ENCODE results near the gene PWP1. TPM values are rescaled to one million over a fixed set of nuclear protein-coding genes. Genes with fewer than 3 reads are reported as not detected.

The PWP1 gene
- total RNA-seq, 1 donor from 2014 or later = 57.3 TPM

- Histone ChIP-seq H3K36me3 (peaks cover 18 to 28% of the 10 kb centered on the region in 2 donors), H3K27ac (no peak overlapping the region), H3K9me3 (no peaks in the 10 kb centered on the region), H3K4me1 (no peaks in the 10 kb centered on the region), H3K4me3 (no peak overlapping the region), H3K27me3 (no peaks in the 10 kb centered on the region)
- intact Hi-C loops (cut with DNase I) = no loop called here
- DNase-seq (ENCODE audit: low spot score in 2 of 2) = no peak
- TF ChIP-seq CTCF (IDR thresholded peaks at IDR 0.05) = no peak
Observed at GRCh38 chr12:107730618-107731341, 45.2 kb downstream of the PWP1 start.

- Histone ChIP-seq H3K27ac (no peak overlapping the region), H3K9me3 (no peaks in the 10 kb centered on the region), H3K4me1 (no peaks in the 10 kb centered on the region), H3K36me3 (peaks cover 24 to 34% of the 10 kb centered on the region in 2 donors), H3K27me3 (no peaks in the 10 kb centered on the region), H3K4me3 (no peak overlapping the region)
- intact Hi-C loops (cut with DNase I) = no loop called here
- no peak for DNase-seq (ENCODE audit: low spot score in 2 of 2)
- TF ChIP-seq CTCF (IDR thresholded peaks at IDR 0.05) = no peak
Observed at GRCh38 chr12:107731366-107731765, 45.8 kb downstream of the PWP1 start.

DNA sequence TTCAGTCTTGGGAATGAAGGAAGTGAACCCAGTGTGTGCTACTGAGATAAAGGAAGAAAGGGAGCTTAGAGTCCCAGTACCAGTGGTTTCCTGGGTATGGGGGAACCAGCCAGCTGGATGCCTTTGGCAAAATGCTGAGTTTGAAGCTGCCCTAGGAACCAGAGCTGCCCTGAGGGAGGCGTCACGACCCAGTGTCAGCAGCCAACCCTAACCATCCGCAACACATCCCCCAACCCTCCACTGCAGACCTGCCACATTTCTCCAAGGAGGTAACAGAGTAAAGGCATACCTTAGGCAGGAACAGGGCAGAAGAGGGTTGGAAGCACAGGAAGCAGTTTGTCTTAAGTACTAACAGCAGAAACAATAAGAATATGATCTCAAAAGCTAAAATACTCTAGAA is 46.8 kb downstream of the PWP1 start:
- Histone ChIP-seq H3K9me3 (no peaks in the 10 kb centered on the region), H3K27me3 (no peaks in the 10 kb centered on the region), H3K4me1 (no peaks in the 10 kb centered on the region), H3K27ac (no peak overlapping the region), H3K4me3 (no peak overlapping the region), H3K36me3 (peaks cover 32 to 44% of the 10 kb centered on the region in 2 donors)
- DNase-seq (ENCODE audit: low spot score in 2 of 2) = no peak
- TF ChIP-seq CTCF (IDR thresholded peaks at IDR 0.05) = no peak
- intact Hi-C loops (cut with DNase I) = no loop called here

DNA sequence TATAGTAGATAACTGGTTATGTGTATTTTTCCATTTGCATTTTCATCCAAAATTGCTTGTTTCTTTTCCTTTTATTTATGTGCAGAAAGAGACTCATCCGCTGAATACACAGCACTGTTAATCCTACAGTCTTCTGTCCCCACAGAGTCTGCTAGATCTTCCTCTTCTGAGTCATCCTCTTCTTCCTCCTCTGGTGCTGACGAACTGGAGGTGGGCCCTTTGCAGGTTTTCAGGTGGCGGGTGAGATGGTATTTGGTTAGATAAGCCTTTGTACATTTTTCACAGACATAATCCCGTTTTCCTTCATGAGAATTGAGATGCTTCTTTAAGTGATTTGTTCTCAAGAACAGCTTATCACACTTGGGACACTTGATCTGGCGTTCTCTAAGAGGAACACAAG is 48.5 kb downstream of the PWP1 start:
- Histone ChIP-seq H3K4me3 (no peak overlapping the region), H3K9me3 (no peaks in the 10 kb centered on the region), H3K27me3 (no peaks in the 10 kb centered on the region), H3K4me1 (no peaks in the 10 kb centered on the region), H3K36me3 (peaks cover 49 to 62% of the 10 kb centered on the region in 2 donors), H3K27ac (no peak overlapping the region)
- no peak for DNase-seq (ENCODE audit: low spot score in 2 of 2)
- intact Hi-C loops (cut with DNase I) = no loop called here
- TF ChIP-seq CTCF (IDR thresholded peaks at IDR 0.05) = no peak

DNA sequence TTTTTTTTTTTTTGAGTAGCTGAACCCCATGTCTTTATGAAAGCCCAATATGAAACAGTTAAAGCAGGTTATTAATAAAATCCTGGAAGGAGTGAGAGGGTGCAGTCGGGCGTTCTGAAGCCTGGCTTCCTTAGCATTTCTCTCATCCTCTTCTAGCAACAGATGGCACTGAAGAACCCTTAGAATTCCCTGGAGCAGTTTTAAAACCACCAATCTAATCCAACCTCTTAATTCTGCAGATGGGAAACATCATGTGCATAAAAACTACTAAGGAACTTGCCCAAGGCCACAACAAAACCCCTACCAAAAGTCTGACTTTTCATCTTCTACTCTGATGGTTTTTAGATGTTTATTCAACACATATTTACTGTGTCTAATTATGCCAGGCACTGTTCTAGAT is 50.2 kb downstream of the PWP1 start:
- Histone ChIP-seq H3K36me3 (peaks cover 64 to 78% of the 10 kb centered on the region in 2 donors), H3K27me3 (no peaks in the 10 kb centered on the region), H3K4me1 (no peaks in the 10 kb centered on the region), H3K9me3 (no peaks in the 10 kb centered on the region), H3K4me3 (no peak overlapping the region), H3K27ac (no peak overlapping the region)
- no peak for TF ChIP-seq CTCF (IDR thresholded peaks at IDR 0.05)
- intact Hi-C loops (cut with DNase I) = no loop called here
- no peak for DNase-seq (ENCODE audit: low spot score in 2 of 2)
